Measurements from ENCODE around the gene TTC39C. TPM values are rescaled to one million over a fixed set of nuclear protein-coding genes. Genes with fewer than 3 reads are reported as not detected.

The TTC39C gene
- total and polyA plus RNA-seq, 2 of the 8 experiments (the other 6 are each of a cell fraction or from before 2014, with no cell fraction given) = 8.1 to 79.1 TPM

DNA sequence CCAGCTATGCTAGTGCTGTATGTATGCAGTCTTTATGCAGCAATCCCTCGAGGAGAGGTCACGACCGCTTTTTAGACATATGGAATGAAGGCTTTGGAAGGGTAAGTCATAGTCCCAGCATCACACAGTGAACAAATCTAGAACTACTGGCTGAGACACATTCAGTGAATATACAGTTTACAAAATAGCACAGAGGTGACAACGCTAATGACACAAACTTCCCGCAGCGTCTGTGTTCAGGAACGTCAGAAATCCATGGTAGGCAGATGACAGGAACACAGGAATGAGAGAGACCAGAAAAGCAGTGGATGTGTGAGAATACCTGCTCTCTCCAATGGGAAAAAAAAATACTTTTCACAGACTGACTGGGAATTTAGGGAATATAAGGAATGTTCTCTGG, 153.9 kb downstream of the TTC39C start:
- Histone ChIP-seq H4K8ac (ENCODE audit: extremely low read depth, insufficient read depth, low read length) (no peak overlapping the region), H3K56ac (replicated peaks; ENCODE audit: insufficient read length, low read depth, low read length) (no peak overlapping the region), H4K91ac (replicated peaks; ENCODE audit: insufficient read length, low read length) (no peak overlapping the region), H2BK120ac (replicated peaks; ENCODE audit: low read depth, low read length) (no peak overlapping the region), H2BK5ac (ENCODE audit: low read depth, low read length) (no peak overlapping the region; the same call in 1 of the 2 replicates), H3K79me2 (ENCODE audit: control insufficient read depth in 1 of 2, insufficient read depth in 2 of 2, low read length in 2 of 2) (no peaks in the 10 kb centered on the region), H3K9me3 (ENCODE audit: insufficient read depth in 2 of 2, low read depth in 1 of 2, low read length in 1 of 2) (no peaks in the 10 kb centered on the region), H3K4ac (replicated peaks; ENCODE audit: insufficient read length, low read depth, low read length) (no peak overlapping the region), H3K23me2 (ENCODE audit: low read depth, low read length) (no peaks in the 10 kb centered on the region), H3K23ac (ENCODE audit: insufficient read length) (no peak overlapping the region), H3K4me3 (ENCODE audit: extremely low read depth in 1 of 4, insufficient read depth in 2 of 4, low read depth in 3 of 4, low read length in 4 of 4) (no peak overlapping the region), H3K79me1 (ENCODE audit: low read depth, low read length) (no peaks in the 10 kb centered on the region), H3K4me2 (ENCODE audit: insufficient read depth in 1 of 2, low read depth in 2 of 2, low read length in 2 of 2) (no peak overlapping the region), H2AFZ (ENCODE audit: low read length) (no peak overlapping the region), H3K27me3 (replicated peaks in 1 of 4; ENCODE audit: control insufficient read depth in 3 of 4, extremely low read depth in 1 of 4, insufficient read depth in 3 of 4, low read length in 3 of 4) (no peaks in the 10 kb centered on the region), H3K36me3 (ENCODE audit: control insufficient read depth in 2 of 4, insufficient read depth in 4 of 4, low read length in 3 of 4) (peaks cover 7 to 38% (median 21%) of the 10 kb centered on the region in 4 experiments), H3K18ac (ENCODE audit: extremely low read depth, low read length) (no peak overlapping the region), H2AK5ac (ENCODE audit: low read depth, low read length) (no peak overlapping the region), H3K14ac (ENCODE audit: insufficient read length) (no peak overlapping the region), H2BK20ac (ENCODE audit: low read length) (no peak overlapping the region), H3K9ac (replicated peaks in 1 of 4; ENCODE audit: extremely low read depth in 1 of 4, low read depth in 3 of 4, low read length in 3 of 4) (no peak overlapping the region), H3K4me1 (replicated peaks in 1 of 4; ENCODE audit: control insufficient read depth in 3 of 4, insufficient read depth in 4 of 4, low read length in 3 of 4) (no peaks in the 10 kb centered on the region), H4K5ac (ENCODE audit: insufficient read length, low read depth, low read length) (no peak overlapping the region), H2BK12ac (ENCODE audit: low read depth, low read length) (no peak overlapping the region), H4K20me1 (replicated peaks in 1 of 2; ENCODE audit: control insufficient read depth in 1 of 2, insufficient read depth in 2 of 2, low read length in 2 of 2) (peaks cover 0 to 3% of the 10 kb centered on the region in 2 experiments), H2BK15ac (ENCODE audit: low read length) (no peak overlapping the region), H3K27ac (ENCODE audit: low read depth, low read length) (no peak overlapping the region)
- CTCF ChIA-PET (ENCODE audit: partially characterized antibody) = interaction anchor here (1.2 kb wide), 1 partner anchor 8 kb away, joined by 4 read pairs; no protein-coding TSS in a partner anchor
- POLR2A ChIA-PET (ENCODE audit: partially characterized antibody) = interaction anchor here (1.2 to 1.9 kb wide), 2 partner anchors 29 to 32 kb away, joined by 3 to 10 read pairs; partner anchors contain the start of gene CABYR
- 90% methylated on average over 7 of the region's 7 CpGs; no CpG with 5 or more reads in 1 of the 2 experiments for WGBS, 2 experiments (ENCODE audit: extremely low coverage in 1 of 2, insufficient coverage in 1 of 2, insufficient read length in 1 of 2, insufficient replicate concordance in 2 of 2, low coverage in 1 of 2, low lambda C conversion rate in 2 of 2, missing lambda C conversion rate in 1 of 2)
- no peak for FAIRE-seq
- TF ChIP-seq KDM5A (IDR thresholded peaks at IDR 0.05; ENCODE audit: low read length) = no peak
- DNase-seq (ENCODE audit: low read depth in 1 of 2, low spot score in 2 of 2) = no peak

Measured in H1 (cell line).